GM10266 (cell line): ENCODE results near the gene KSR2.

Experiments
- DNase-seq: peaks from one replicate; pipeline ENCODE4 v3.0.0; 2012; ENCODE audit errors: extremely low spot score
- CTCF ChIP-seq: IDR thresholded peaks from 2 replicates; pipeline ENCODE4 v1.5.1; 2012; ENCODE audit warnings: mild to moderate bottlenecking, low read depth; ENCODE audit not compliant: control insufficient read depth, insufficient read depth; ENCODE audit errors: missing control alignments

The KSR2 gene

DNA sequence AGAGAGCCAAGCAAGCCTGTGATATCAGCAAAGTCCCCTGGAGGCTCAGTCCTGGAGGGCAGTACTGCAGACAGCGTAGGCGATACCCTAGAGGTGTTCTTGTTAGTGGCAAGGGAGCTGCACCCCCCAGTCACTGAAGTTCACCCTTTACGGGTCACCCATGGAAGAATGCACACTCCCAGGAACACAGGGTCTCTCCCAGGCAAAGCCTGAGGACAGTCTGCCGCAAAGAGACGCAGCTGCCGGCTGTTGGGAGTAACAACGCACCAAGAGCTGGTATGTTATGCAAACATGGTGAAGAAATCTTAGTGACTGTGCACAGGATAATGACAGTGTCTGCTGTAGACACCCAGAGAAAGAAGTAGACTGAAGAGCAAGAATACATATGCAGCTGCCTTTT, 563.9 kb downstream of the KSR2 start:
- TF ChIP-seq CTCF, result no peak
- no peak for DNase-seq

DNA sequence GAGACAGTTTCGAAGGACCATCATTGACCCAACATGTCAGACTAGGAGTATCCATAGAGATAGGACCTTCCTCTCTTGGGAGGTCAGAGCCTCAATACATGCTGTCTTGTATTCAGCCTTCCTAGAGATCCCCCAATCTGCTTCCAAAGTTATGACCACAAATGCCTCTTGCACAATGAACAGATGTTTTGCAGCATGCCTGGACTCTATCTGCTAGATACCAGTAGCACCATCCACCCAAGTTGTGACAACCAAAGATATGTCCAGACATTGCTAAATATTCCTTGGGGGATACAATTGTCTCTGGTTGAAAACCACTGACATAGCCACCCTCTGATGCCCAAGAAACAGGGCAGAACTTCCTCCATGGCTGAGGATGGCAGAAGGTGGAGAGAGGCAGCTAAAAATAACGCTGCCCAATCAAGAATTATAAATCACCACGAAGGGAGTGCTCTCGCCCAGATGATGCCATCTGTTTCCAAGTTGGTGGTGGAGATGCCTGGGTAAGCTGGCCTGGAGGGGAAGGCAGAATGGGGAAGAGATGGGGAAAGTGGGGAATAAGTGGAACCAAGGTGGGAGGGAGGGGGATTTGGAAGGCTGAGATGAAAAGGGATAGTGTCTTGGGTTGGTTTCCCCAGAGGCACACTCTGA, 564.5 kb downstream of the KSR2 start:
- no peak for TF ChIP-seq CTCF
- no peak for DNase-seq

GRCh38 chr12:117403586-117404139, 565.1 kb downstream of the KSR2 start:
- no peak for TF ChIP-seq CTCF
- no peak for DNase-seq
